Large intestine (tissue), 3 donors: ENCODE measurements around the gene NDUFAF5. TPM values are rescaled to one million over a fixed set of nuclear protein-coding genes. Genes with fewer than 3 reads are reported as not detected.

Experiments
- DNase-seq, 2 donors: peaks; one replicate each; pipeline versions ENCODE4 v3.0.0 to v3.0.0-alpha.2; 2013
- H3K27ac ChIP-seq: one replicate; pipeline ENCODE4 v1.5.1; 2013; ENCODE audit warnings: low read length
- H3K27me3 ChIP-seq: 2 replicates; pipeline ENCODE4 v1.6.1; 2013; ENCODE audit warnings: low read length; ENCODE audit not compliant: control insufficient read depth, insufficient read depth
- H3K36me3 ChIP-seq: 2 replicates; pipeline ENCODE4 v1.6.1; 2013; ENCODE audit warnings: low read length; ENCODE audit not compliant: control insufficient read depth, insufficient read depth
- H3K4me1 ChIP-seq: one replicate; pipeline ENCODE4 v1.6.1; 2013; ENCODE audit warnings: low read length; ENCODE audit not compliant: control insufficient read depth, insufficient read depth
- H3K4me3 ChIP-seq: one replicate; pipeline ENCODE4 v1.5.1; 2013; ENCODE audit warnings: low read length
- H3K9me3 ChIP-seq: one replicate; pipeline ENCODE4 v1.6.1; 2013; ENCODE audit warnings: mild to moderate bottlenecking, low read depth, low read length, moderate library complexity; ENCODE audit not compliant: control insufficient read depth
- WGBS: methylation state at CpG from one replicate; pipeline ENCODE4 v1.1.5; 2013; ENCODE audit warnings: low lambda C conversion rate; ENCODE audit not compliant: insufficient coverage; 5-methylcytosine and 5-hydroxymethylcytosine counted together
- polyA plus RNA-seq: library from polyadenylated mRNA; unstranded; fragments of 120-200 nt; gene quantifications from one replicate; pipeline ENCODE4 v1.2.1, GENCODE V29; 2013

Gene NDUFAF5
- polyA plus RNA-seq, 1 donor, result 22.7 TPM

- peaks cover 82% of the 10 kb centered on the region for H3K36me3 ChIP-seq
- no peak overlapping the region for H3K4me3 ChIP-seq
These were observed 9.8 kb downstream of the NDUFAF5 start for GRCh38 chr20:13794667-13795066.

GRCh38 chr20:13799040-13799439 is 14.2 kb downstream of the NDUFAF5 start:
- Histone ChIP-seq H3K27ac (no peak overlapping the region), H3K4me3 (no peak overlapping the region), H3K9me3 (no peaks in the 10 kb centered on the region), H3K36me3 (peaks cover 76% of the 10 kb centered on the region), H3K4me1 (no peaks in the 10 kb centered on the region), H3K27me3 (no peaks in the 10 kb centered on the region)
- WGBS, result no CpG with 5 or more reads among the region's 5 CpGs
- no peak for DNase-seq

More at GRCh38 chr20:13794667-13795066, 9.8 kb downstream of the NDUFAF5 start:
- Histone ChIP-seq H3K9me3 (no peaks in the 10 kb centered on the region), H3K4me1 (no peaks in the 10 kb centered on the region), H3K27me3 (no peaks in the 10 kb centered on the region), H3K27ac (no peak overlapping the region)
- DNase-seq, result no peak
- 100% methylated on average over 1 of the region's 6 CpGs for WGBS

GRCh38 chr20:13799974-13800373 is 15.1 kb downstream of the NDUFAF5 start:
- Histone ChIP-seq H3K9me3 (no peaks in the 10 kb centered on the region), H3K27me3 (no peaks in the 10 kb centered on the region), H3K4me3 (no peak overlapping the region), H3K36me3 (peaks cover 71% of the 10 kb centered on the region), H3K27ac (no peak overlapping the region), H3K4me1 (no peaks in the 10 kb centered on the region)
- no peak for DNase-seq
- WGBS, result 84% methylated on average over 2 of the region's 2 CpGs

GRCh38 chr20:13800728-13801134 is 15.9 kb downstream of the NDUFAF5 start:
- peak in 1 of 2 donors; percentile 9 for DNase-seq
- no peaks in the 10 kb centered on the region for H3K27me3 ChIP-seq
- H3K9me3 ChIP-seq, result no peaks in the 10 kb centered on the region
- no CpG with 5 or more reads among the region's 7 CpGs for WGBS
- no peak overlapping the region for H3K27ac ChIP-seq
- no peak overlapping the region for H3K4me3 ChIP-seq
- peaks cover 65% of the 10 kb centered on the region for H3K36me3 ChIP-seq
- no peaks in the 10 kb centered on the region for H3K4me1 ChIP-seq

- peaks cover 2% of the 10 kb centered on the region for H3K4me1 ChIP-seq
- no peak overlapping the region for H3K4me3 ChIP-seq
- no peaks in the 10 kb centered on the region for H3K27me3 ChIP-seq
- H3K36me3 ChIP-seq, result peaks cover 59% of the 10 kb centered on the region
- no peaks in the 10 kb centered on the region for H3K9me3 ChIP-seq
- DNase-seq, result no peak
- WGBS, result 100% methylated on average over 1 of the region's 2 CpGs
- no peak overlapping the region for H3K27ac ChIP-seq
These were observed 24.5 kb downstream of the NDUFAF5 start for GRCh38 chr20:13809373-13809772.

- Histone ChIP-seq H3K4me1 (peaks cover 4% of the 10 kb centered on the region), H3K36me3 (peaks cover 61% of the 10 kb centered on the region), H3K9me3 (no peaks in the 10 kb centered on the region), H3K27me3 (no peaks in the 10 kb centered on the region), H3K27ac (no peak overlapping the region), H3K4me3 (no peak overlapping the region)
- no CpG with 5 or more reads among the region's 3 CpGs for WGBS
- no peak for DNase-seq
These were observed 25.0 kb downstream of the NDUFAF5 start for GRCh38 chr20:13809855-13810254.

GRCh38 chr20:13810446-13810845 is 25.6 kb downstream of the NDUFAF5 start:
- DNase-seq, result no peak
- Histone ChIP-seq H3K4me3 (no peak overlapping the region), H3K27ac (no peak overlapping the region), H3K27me3 (no peaks in the 10 kb centered on the region), H3K9me3 (no peaks in the 10 kb centered on the region), H3K36me3 (peaks cover 62% of the 10 kb centered on the region), H3K4me1 (peaks cover 4% of the 10 kb centered on the region)

GRCh38 chr20:13813910-13814309 is 29.1 kb downstream of the NDUFAF5 start:
- peaks cover 4% of the 10 kb centered on the region for H3K4me1 ChIP-seq
- no peaks in the 10 kb centered on the region for H3K9me3 ChIP-seq
- no peak overlapping the region for H3K4me3 ChIP-seq
- no peak overlapping the region for H3K27ac ChIP-seq
- no peaks in the 10 kb centered on the region for H3K27me3 ChIP-seq
- DNase-seq, result no peak
- WGBS, result 83% methylated on average over 1 of the region's 3 CpGs
- H3K36me3 ChIP-seq, result peaks cover 75% of the 10 kb centered on the region

GRCh38 chr20:13814672-13815071 is 29.8 kb downstream of the NDUFAF5 start:
- Histone ChIP-seq H3K4me1 (peaks cover 4% of the 10 kb centered on the region), H3K36me3 (peaks cover 67% of the 10 kb centered on the region), H3K27me3 (no peaks in the 10 kb centered on the region), H3K9me3 (no peaks in the 10 kb centered on the region), H3K27ac (peak overlapping the region; percentile 14), H3K4me3 (no peak overlapping the region)
- peak; percentile 42 to 72 for DNase-seq
- WGBS, result no CpG with 5 or more reads among the region's 4 CpGs

GRCh38 chr20:13816757-13817156 is 31.9 kb downstream of the NDUFAF5 start:
- peaks cover 47% of the 10 kb centered on the region for H3K36me3 ChIP-seq

GRCh38 chr20:13817342-13817741 is 32.5 kb downstream of the NDUFAF5 start:
- H3K27ac ChIP-seq, result no peak overlapping the region
- no peak for DNase-seq
- peaks cover 4% of the 10 kb centered on the region for H3K4me1 ChIP-seq
- H3K36me3 ChIP-seq, result peaks cover 41% of the 10 kb centered on the region
- no peak overlapping the region for H3K4me3 ChIP-seq
- H3K27me3 ChIP-seq, result no peaks in the 10 kb centered on the region
- no peaks in the 10 kb centered on the region for H3K9me3 ChIP-seq

More at GRCh38 chr20:13816757-13817156, 31.9 kb downstream of the NDUFAF5 start:
- 80% methylated on average over 3 of the region's 3 CpGs for WGBS
- Histone ChIP-seq H3K4me1 (peaks cover 4% of the 10 kb centered on the region), H3K27ac (no peak overlapping the region), H3K27me3 (no peaks in the 10 kb centered on the region), H3K4me3 (no peak overlapping the region), H3K9me3 (no peaks in the 10 kb centered on the region)
- DNase-seq, result no peak
